Fibroblast of lung (primary cell): ENCODE results near the gene PLA2G2F.

ENCODE experiments used
- EZH2 ChIP-seq: IDR thresholded peaks from 2 replicates; pipeline ENCODE4 v1.5.1; 2012; ENCODE audit warnings: low read length, control low read depth, mild to moderate bottlenecking; ENCODE audit errors: missing control alignments
- TF ChIP-seq, protein P1 (sequence below), 2 donors: IDR thresholded peaks in 1 of 2; conservative IDR thresholded peaks in 1 of 2; 1 replicate in 1 of 2; 2 replicates in 1 of 2; pipeline ENCODE4 v1.5.1; 2011 to 2012; ENCODE audit warnings: low read length in 2 of 2, control low read depth in 1 of 2, inconsistent platforms in 1 of 2, low read depth in 1 of 2, mild to moderate bottlenecking in 1 of 2

DNA sequence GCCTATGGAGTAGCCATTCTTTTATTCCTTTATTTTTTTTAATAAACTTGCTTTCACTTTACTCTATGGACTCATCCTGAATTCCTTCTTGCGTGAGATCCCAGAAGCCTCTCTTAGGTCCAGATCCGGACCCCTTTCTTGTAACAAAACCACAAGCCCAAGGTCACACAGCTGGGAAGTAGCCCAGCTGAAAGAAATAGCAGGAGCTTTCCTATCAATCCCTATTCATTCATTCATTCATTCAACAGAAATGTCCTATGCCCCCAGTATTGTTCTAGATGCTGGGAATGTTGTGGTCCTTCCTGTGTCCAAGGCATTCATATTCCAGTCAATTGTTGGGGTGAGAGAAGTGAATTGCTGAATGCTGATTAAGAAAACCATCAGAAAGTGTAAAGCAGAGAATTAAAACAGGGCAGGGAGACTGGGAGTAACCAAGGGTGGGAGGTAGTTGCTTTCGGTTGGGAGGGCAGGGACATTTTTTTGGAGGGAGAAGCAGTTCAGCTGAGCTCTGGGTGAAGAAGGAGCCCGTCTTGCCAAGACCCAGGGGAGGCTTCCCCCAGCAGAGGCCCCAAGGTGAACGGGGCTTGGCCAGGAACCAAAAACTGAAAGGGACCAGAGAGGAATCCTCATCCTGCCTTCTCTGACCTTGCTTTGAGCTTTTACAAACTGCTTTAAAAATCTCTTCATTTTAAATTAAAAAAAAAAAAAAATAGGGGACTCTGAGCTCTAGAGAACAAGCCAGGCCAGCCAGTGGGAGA, 30.6 kb upstream of the PLA2G2F start:
- TF ChIP-seq, protein P1, sequence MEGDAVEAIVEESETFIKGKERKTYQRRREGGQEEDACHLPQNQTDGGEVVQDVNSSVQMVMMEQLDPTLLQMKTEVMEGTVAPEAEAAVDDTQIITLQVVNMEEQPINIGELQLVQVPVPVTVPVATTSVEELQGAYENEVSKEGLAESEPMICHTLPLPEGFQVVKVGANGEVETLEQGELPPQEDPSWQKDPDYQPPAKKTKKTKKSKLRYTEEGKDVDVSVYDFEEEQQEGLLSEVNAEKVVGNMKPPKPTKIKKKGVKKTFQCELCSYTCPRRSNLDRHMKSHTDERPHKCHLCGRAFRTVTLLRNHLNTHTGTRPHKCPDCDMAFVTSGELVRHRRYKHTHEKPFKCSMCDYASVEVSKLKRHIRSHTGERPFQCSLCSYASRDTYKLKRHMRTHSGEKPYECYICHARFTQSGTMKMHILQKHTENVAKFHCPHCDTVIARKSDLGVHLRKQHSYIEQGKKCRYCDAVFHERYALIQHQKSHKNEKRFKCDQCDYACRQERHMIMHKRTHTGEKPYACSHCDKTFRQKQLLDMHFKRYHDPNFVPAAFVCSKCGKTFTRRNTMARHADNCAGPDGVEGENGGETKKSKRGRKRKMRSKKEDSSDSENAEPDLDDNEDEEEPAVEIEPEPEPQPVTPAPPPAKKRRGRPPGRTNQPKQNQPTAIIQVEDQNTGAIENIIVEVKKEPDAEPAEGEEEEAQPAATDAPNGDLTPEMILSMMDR (conservative IDR thresholded peaks at IDR 0.05 in 1 of 2, IDR thresholded peaks at IDR 0.05 in 1 of 2; ENCODE audit: low read depth in 1 of 2, low read length in 2 of 2), result no peak
- no peak for TF ChIP-seq EZH2
